HepG2 (cell line): ENCODE results near the gene METRN. TPM values are rescaled to one million over a fixed set of nuclear protein-coding genes. Genes with fewer than 3 reads are reported as not detected.

Experiments used
- AKAP8 ChIP-seq: sonication (generic); formaldehyde crosslinking; IDR thresholded peaks from 2 replicates; pipeline ENCODE4 v1.5.1; 2020; ENCODE audit warnings: mild to moderate bottlenecking, missing genetic modification reagents
- ARID5B ChIP-seq: IDR thresholded peaks from 2 replicates; pipeline ENCODE4 v1.4.0; 2020; ENCODE audit warnings: mild to moderate bottlenecking, missing genetic modification reagents
- BCL6 ChIP-seq: IDR thresholded peaks from 2 replicates; pipeline ENCODE4 v1.6.1; 2016; ENCODE audit warnings: missing genetic modification reagents, missing compliant biosample characterization
- CHCHD3 ChIP-seq: sonication (generic); formaldehyde crosslinking; IDR thresholded peaks from 2 replicates; pipeline ENCODE4 v1.8.0; 2022; ENCODE audit warnings: mild to moderate bottlenecking, missing genetic modification reagents, moderate library complexity
- ETS1 ChIP-seq: sonication (generic); formaldehyde crosslinking; IDR thresholded peaks from 2 replicates; pipeline ENCODE4 v1.4.0; 2020; ENCODE audit warnings: missing genetic modification reagents
- FOXA1 ChIP-seq, 2 experiments: fragments of 450-650 bp in 1 of 2; sonication (generic) in 1 of 2; formaldehyde crosslinking in 1 of 2; IDR thresholded peaks; 2 replicates each; pipeline versions ENCODE4 v1.4.0 to v1.6.1; 2016 to 2020; ENCODE audit warnings: missing genetic modification reagents in 1 of 2
- GATAD1 ChIP-seq: IDR thresholded peaks from 2 replicates; pipeline ENCODE4 v1.6.1; 2016; ENCODE audit warnings: missing genetic modification reagents, missing compliant biosample characterization
- GATAD2A ChIP-seq: IDR thresholded peaks from 2 replicates; pipeline ENCODE4 v1.6.1; 2016
- HIC2 ChIP-seq: sonication (generic); formaldehyde crosslinking; IDR thresholded peaks from 2 replicates; pipeline ENCODE4 v1.9.0; 2022; ENCODE audit warnings: low read depth, missing genetic modification reagents
- ISX ChIP-seq: sonication (generic); formaldehyde crosslinking; conservative IDR thresholded peaks from 2 replicates; pipeline ENCODE4 v1.5.0; 2020; ENCODE audit warnings: missing genetic modification reagents
- KMT2B ChIP-seq: IDR thresholded peaks from 2 replicates; pipeline ENCODE4 v1.6.1; 2016; ENCODE audit warnings: missing genetic modification reagents, missing compliant biosample characterization
- PATZ1 ChIP-seq: sonication (generic); formaldehyde crosslinking; IDR thresholded peaks from 2 replicates; pipeline ENCODE4 v1.4.0; 2020; ENCODE audit warnings: missing genetic modification reagents
- SMYD3 ChIP-seq: sonication (generic); formaldehyde crosslinking; IDR thresholded peaks from 2 replicates; pipeline ENCODE4 v1.8.1; 2023; ENCODE audit warnings: mild to moderate bottlenecking, missing genetic modification reagents
- TOPORS ChIP-seq: sonication (generic); formaldehyde crosslinking; IDR thresholded peaks from 2 replicates; pipeline ENCODE4 v1.8.0; 2023; ENCODE audit warnings: mild to moderate bottlenecking, missing genetic modification reagents
- ZFAT ChIP-seq: sonication (generic); formaldehyde crosslinking; conservative IDR thresholded peaks from 2 replicates; pipeline ENCODE4 v1.8.1; 2023; ENCODE audit warnings: missing genetic modification reagents, inconsistent platforms
- ZMAT5 ChIP-seq: sonication (generic); formaldehyde crosslinking; IDR thresholded peaks from 2 replicates; pipeline ENCODE4 v1.5.0; 2020; ENCODE audit warnings: mild to moderate bottlenecking, low read depth, missing genetic modification reagents, borderline replicate concordance
- ZNF33B ChIP-seq: sonication (generic); formaldehyde crosslinking; IDR thresholded peaks from 2 replicates; pipeline ENCODE4 v1.5.1; 2020; ENCODE audit warnings: mild to moderate bottlenecking, missing genetic modification reagents
- polyA plus RNA-seq, 8 experiments: library from polyadenylated mRNA; depleted of rRNA in 3 of 8; stranded (reverse) in 7 of 8; unstranded in 1 of 8; fragments of >200 nt; fragmentation: Illumina TruSeq in 4 of 8; extraction: Trizol in 4 of 8; gene quantifications; 2 replicates each; pipeline versions ENCODE4 v1.2.1 to v1.2.3, GENCODE V29; 2011 to 2016; ENCODE audit warnings: low read depth in 4 of 8, missing spikeins in 1 of 8, mixed read lengths in 1 of 8; ENCODE audit not compliant: insufficient read depth in 1 of 8
- total RNA-seq, 5 experiments: library from RNA; depleted of rRNA; stranded (reverse); fragments of >200 nt; fragmentation: Illumina TruSeq; extraction: Trizol; gene quantifications; 2 replicates each; pipeline ENCODE4 v1.2.3, GENCODE V29; 2016; ENCODE audit warnings: low read depth in 1 of 5

Gene METRN
- total and polyA plus RNA-seq, 2 of the 13 experiments (the other 11 are each of a cell fraction or from before 2014, with no cell fraction given) = 25.5 to 46.1 TPM

- no peak for TF ChIP-seq HIC2
- TF ChIP-seq ETS1 = no peak
- peak; percentile 35; the same call in 1 of the 2 replicates for TF ChIP-seq ARID5B (CRISPR knock-in tag)
- TF ChIP-seq SMYD3 (CRISPR knock-in tag) = no peak
- TF ChIP-seq ZMAT5 = no peak
- no peak for TF ChIP-seq KMT2B
- peak; percentile 8; the same call in 1 of the 2 replicates for TF ChIP-seq AKAP8 (CRISPR knock-in tag)
- TF ChIP-seq FOXA1 (IDR thresholded peaks at IDR 0.05) = no peak
- TF ChIP-seq FOXA1 (CRISPR knock-in tag; IDR thresholded peaks at IDR 0.05) = 0 out of 2 replicates have a peak, but pooled peaks have one; percentile 20
- TF ChIP-seq BCL6 (CRISPR knock-in tag) = peak; percentile 57
- peak; percentile 67; the same call in 1 of the 2 replicates for TF ChIP-seq CHCHD3 (CRISPR knock-in tag)
- TF ChIP-seq GATAD1 (CRISPR knock-in tag) = no peak
- peak; percentile 63; the same call in 1 of the 2 replicates for TF ChIP-seq TOPORS (CRISPR knock-in tag)
- no peak for TF ChIP-seq ZNF33B (CRISPR knock-in tag)
- peak; percentile 70 for TF ChIP-seq PATZ1 (CRISPR knock-in tag)
- TF ChIP-seq ISX = no peak
- no peak; the same call in 1 of the 2 replicates for TF ChIP-seq GATAD2A (CRISPR knock-in tag)
- TF ChIP-seq ZFAT (CRISPR knock-in tag) = no peak
These were observed 12.5 kb downstream of the METRN start (continued) for GRCh38 chr16:727291-727977.
